Uterus (tissue), 4 donors: ENCODE results near the gene EXOC1. TPM values are rescaled to one million over a fixed set of nuclear protein-coding genes. Genes with fewer than 3 reads are reported as not detected.

Experiments
- DNase-seq, 2 donors: peaks; one replicate each; pipeline ENCODE4 v3.0.0-alpha.2; 2019 to 2020
- H3K27ac ChIP-seq, 2 donors: fragments of 200-600 bp; sonication (generic); 1 replicate in 1 of 2; 2 replicates in 1 of 2; pipeline ENCODE4 v1.5.1; 2016 to 2018
- H3K27me3 ChIP-seq, 2 donors: fragments of 200-600 bp; sonication (generic); one replicate each; pipeline ENCODE4 v1.5.1; 2018 to 2019; ENCODE audit warnings: control low read depth in 1 of 2
- H3K36me3 ChIP-seq, 2 donors: fragments of 200-600 bp; sonication (generic); one replicate each; pipeline ENCODE4 v1.5.1; 2019; ENCODE audit warnings: control low read depth in 1 of 2
- H3K4me1 ChIP-seq, 2 donors: fragments of 200-600 bp; sonication (generic); one replicate each; pipeline ENCODE4 v1.5.1; 2018 to 2019; ENCODE audit warnings: control low read depth in 1 of 2
- H3K4me3 ChIP-seq, 2 donors: fragments of 200-600 bp; sonication (generic); 1 replicate in 1 of 2; 2 replicates in 1 of 2; pipeline ENCODE4 v1.5.1; 2018 to 2019; ENCODE audit warnings: mild to moderate bottlenecking in 1 of 2
- H3K9me3 ChIP-seq, 2 donors: fragments of 200-600 bp; sonication (generic); one replicate each; pipeline ENCODE4 v1.5.1; 2019; ENCODE audit warnings: control low read depth in 1 of 2
- CTCF ChIP-seq, 4 experiments: fragments of 200-600 bp in 2 of 4; fragments of 450-650 bp in 2 of 4; sonication (generic) in 2 of 4; IDR thresholded peaks; one replicate each; pipeline ENCODE4 v1.5.1; 2016 to 2019; ENCODE audit warnings: antibody characterized with exemption in 4 of 4, mild to moderate bottlenecking in 2 of 4, moderate library complexity in 1 of 4
- POLR2A ChIP-seq, 2 donors: fragments of 450-650 bp; IDR thresholded peaks; one replicate each; pipeline ENCODE4 v1.6.1; 2016; ENCODE audit warnings: antibody characterized with exemption in 2 of 2, mild to moderate bottlenecking in 1 of 2, moderate library complexity in 1 of 2
- intact Hi-C: fragments of 100-400 bp; cut with DNase I; formaldehyde crosslinking; loops from one replicate; pipeline ENCODE4 v1.15.1; 2023; ENCODE audit warnings: low total_unique reads
- total RNA-seq, 4 donors: library from RNA; depleted of rRNA in 3 of 4; stranded (reverse); fragments of >200 nt in 3 of 4; gene quantifications; one replicate each; pipeline versions ENCODE4 v1.1.0 to v1.2.4, GENCODE V29; 2014 to 2023
- donor health status: DM: yes; HTN: yes; CAD: no.

The EXOC1 gene
- total RNA-seq, 4 donors from 2014 or later = 14.7 to 59.9 (median 33.8) TPM

GRCh38 chr4:55851885-55852284 lies 1.6 kb upstream of the EXOC1 start:
- Histone ChIP-seq H3K27me3 (no peaks in the 10 kb centered on the region), H3K9me3 (no peaks in the 10 kb centered on the region), H3K4me3 (no peak overlapping the region), H3K36me3 (no peaks in the 10 kb centered on the region), H3K4me1 (peaks cover 0 to 10% of the 10 kb centered on the region in 2 donors), H3K27ac (no peak overlapping the region)
- intact Hi-C loops = no loop called here
- no peak for DNase-seq
- TF ChIP-seq CTCF (IDR thresholded peaks at IDR 0.05) = no peak

- no peaks in the 10 kb centered on the region for H3K27me3 ChIP-seq
- H3K9me3 ChIP-seq = no peaks in the 10 kb centered on the region
- peaks cover 0 to 10% of the 10 kb centered on the region in 2 donors for H3K4me1 ChIP-seq
- peak overlapping the region; percentile 93 to 100 for H3K4me3 ChIP-seq
- intact Hi-C loops = no loop called here
- peak overlapping the region; percentile 75 to 89 for H3K27ac ChIP-seq
- DNase-seq = no peak
- TF ChIP-seq CTCF (IDR thresholded peaks at IDR 0.05) (no peak), POLR2A (IDR thresholded peaks at IDR 0.05) (no peak)
- no peaks in the 10 kb centered on the region for H3K36me3 ChIP-seq
These were observed 681 bp downstream of the EXOC1 start for GRCh38 chr4:55854129-55854528.

- intact Hi-C loops = no loop called here
- H3K4me1 ChIP-seq = peaks cover 0 to 10% of the 10 kb centered on the region in 2 donors
- DNase-seq = no peak
- H3K9me3 ChIP-seq = no peaks in the 10 kb centered on the region
- no peak for TF ChIP-seq POLR2A (IDR thresholded peaks at IDR 0.05)
- no peak for TF ChIP-seq CTCF (IDR thresholded peaks at IDR 0.05)
- H3K4me3 ChIP-seq = no peak overlapping the region
- H3K36me3 ChIP-seq = no peaks in the 10 kb centered on the region
- H3K27me3 ChIP-seq = no peaks in the 10 kb centered on the region
- no peak overlapping the region for H3K27ac ChIP-seq
These were observed 4.1 kb downstream of the EXOC1 start for GRCh38 chr4:55857586-55857985.

- no peak for DNase-seq
- Histone ChIP-seq H3K4me3 (no peak overlapping the region), H3K27me3 (no peaks in the 10 kb centered on the region), H3K36me3 (no peaks in the 10 kb centered on the region), H3K27ac (no peak overlapping the region), H3K9me3 (no peaks in the 10 kb centered on the region), H3K4me1 (peaks cover 0 to 4% of the 10 kb centered on the region in 2 donors)
- intact Hi-C loops = no loop called here
- TF ChIP-seq POLR2A (IDR thresholded peaks at IDR 0.05) (no peak), CTCF (IDR thresholded peaks at IDR 0.05) (no peak)
These were observed 6.3 kb downstream of the EXOC1 start for GRCh38 chr4:55859711-55860110.

GRCh38 chr4:55864577-55865223 lies 11.3 kb downstream of the EXOC1 start:
- H3K36me3 ChIP-seq = no peaks in the 10 kb centered on the region
- intact Hi-C loops = no loop called here
- no peak overlapping the region for H3K4me3 ChIP-seq
- no peak for DNase-seq
- TF ChIP-seq CTCF (IDR thresholded peaks at IDR 0.05) (no peak), POLR2A (IDR thresholded peaks at IDR 0.05) (no peak)
- no peaks in the 10 kb centered on the region for H3K27me3 ChIP-seq
- H3K27ac ChIP-seq = peak overlapping the region; percentile 73 to 83
- H3K4me1 ChIP-seq = no peaks in the 10 kb centered on the region
- no peaks in the 10 kb centered on the region for H3K9me3 ChIP-seq
